Measurements from ENCODE around the gene CDKL2.

CDKL2 gene

GRCh38 chr4:75662626-75663025 is 32.3 kb upstream of the CDKL2 start:
- TF ChIP-seq CTCF (IDR thresholded peaks at IDR 0.05; ENCODE audit: low read depth, low read length, missing control alignments): no peak
- in situ Hi-C loops (cut with HindIII; ENCODE audit: low pct_ligation_motif_present, low sequenced_read_pairs): no loop called here
- Histone ChIP-seq H3K27me3 (replicated peaks) (no peaks in the 10 kb centered on the region), H3K4me3 (ENCODE audit: low read depth, low read length) (no peak overlapping the region), H3K27ac (no peak overlapping the region), H3K36me3 (replicated peaks) (peaks cover 7% of the 10 kb centered on the region)
- peak; percentile 16 for DNase-seq

GRCh38 chr4:75660491-75660890 is 30.2 kb upstream of the CDKL2 start:
- Histone ChIP-seq H3K4me3 (ENCODE audit: low read depth, low read length) (no peak overlapping the region), H3K27me3 (replicated peaks) (no peaks in the 10 kb centered on the region), H3K27ac (no peak overlapping the region), H3K36me3 (replicated peaks) (peaks cover 13% of the 10 kb centered on the region)
- in situ Hi-C loops (cut with HindIII; ENCODE audit: low pct_ligation_motif_present, low sequenced_read_pairs): no loop called here
- no peak for DNase-seq
- TF ChIP-seq CTCF (IDR thresholded peaks at IDR 0.05; ENCODE audit: low read depth, low read length, missing control alignments): no peak

GRCh38 chr4:75659512-75660031 is 29.2 kb upstream of the CDKL2 start:
- H3K27me3 ChIP-seq (replicated peaks): no peaks in the 10 kb centered on the region
- in situ Hi-C loops (cut with HindIII; ENCODE audit: low pct_ligation_motif_present, low sequenced_read_pairs): no loop called here
- H3K27ac ChIP-seq: no peak overlapping the region
- no peak overlapping the region for H3K4me3 ChIP-seq (ENCODE audit: low read depth, low read length)
- peaks cover 15% of the 10 kb centered on the region for H3K36me3 ChIP-seq (replicated peaks)
- TF ChIP-seq CTCF (IDR thresholded peaks at IDR 0.05; ENCODE audit: low read depth, low read length, missing control alignments): no peak
- DNase-seq: no peak

DNA sequence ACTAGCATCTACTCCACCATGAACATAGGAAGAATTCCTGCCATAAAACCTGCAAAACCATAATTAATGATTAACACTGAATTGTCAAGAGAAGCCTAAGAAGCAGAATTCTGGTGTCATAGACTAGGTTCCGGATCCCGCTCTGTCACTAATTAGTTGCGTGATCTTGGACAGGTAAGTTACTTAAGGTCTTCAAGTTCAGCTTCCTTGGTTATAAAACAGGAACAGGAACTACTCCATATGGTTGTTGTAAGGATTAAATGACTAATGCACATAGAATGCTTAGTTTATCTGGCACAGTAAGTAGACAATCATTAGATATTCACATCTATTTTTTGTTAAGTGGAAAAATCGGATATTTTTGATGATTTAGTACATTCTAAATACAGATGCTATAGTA is 28.5 kb upstream of the CDKL2 start:
- no peak overlapping the region for H3K27ac ChIP-seq
- peaks cover 18% of the 10 kb centered on the region for H3K36me3 ChIP-seq (replicated peaks)
- H3K27me3 ChIP-seq (replicated peaks): no peaks in the 10 kb centered on the region
- H3K4me3 ChIP-seq (ENCODE audit: low read depth, low read length): no peak overlapping the region
- TF ChIP-seq CTCF (IDR thresholded peaks at IDR 0.05; ENCODE audit: low read depth, low read length, missing control alignments): no peak
- no peak for DNase-seq
- in situ Hi-C loops (cut with HindIII; ENCODE audit: low pct_ligation_motif_present, low sequenced_read_pairs): no loop called here

DNA sequence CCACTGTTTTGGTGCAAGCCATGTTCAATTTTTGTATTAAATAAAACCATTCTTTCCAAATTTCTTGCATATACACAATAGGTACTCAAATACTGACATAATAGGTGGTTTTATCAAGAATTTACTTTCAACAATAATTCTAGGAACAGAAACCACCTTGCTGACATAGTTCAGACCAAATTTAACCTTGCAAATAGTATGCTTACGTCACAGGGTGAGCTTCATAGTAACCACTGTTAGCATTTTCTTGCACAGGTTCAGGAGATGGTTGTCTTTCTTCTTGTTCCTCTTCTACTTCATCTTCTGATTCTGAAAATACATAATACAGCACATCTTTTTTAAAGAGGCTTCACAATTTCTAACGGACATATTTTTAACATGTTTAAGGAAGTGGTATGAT is 25.2 kb upstream of the CDKL2 start:
- H3K4me3 ChIP-seq (ENCODE audit: low read depth, low read length): no peak overlapping the region
- no peaks in the 10 kb centered on the region for H3K27me3 ChIP-seq (replicated peaks)
- no peak for DNase-seq
- H3K27ac ChIP-seq: no peak overlapping the region
- TF ChIP-seq CTCF (IDR thresholded peaks at IDR 0.05; ENCODE audit: low read depth, low read length, missing control alignments): no peak
- in situ Hi-C loops (cut with HindIII; ENCODE audit: low pct_ligation_motif_present, low sequenced_read_pairs): no loop called here
- peaks cover 24% of the 10 kb centered on the region for H3K36me3 ChIP-seq (replicated peaks)

DNA sequence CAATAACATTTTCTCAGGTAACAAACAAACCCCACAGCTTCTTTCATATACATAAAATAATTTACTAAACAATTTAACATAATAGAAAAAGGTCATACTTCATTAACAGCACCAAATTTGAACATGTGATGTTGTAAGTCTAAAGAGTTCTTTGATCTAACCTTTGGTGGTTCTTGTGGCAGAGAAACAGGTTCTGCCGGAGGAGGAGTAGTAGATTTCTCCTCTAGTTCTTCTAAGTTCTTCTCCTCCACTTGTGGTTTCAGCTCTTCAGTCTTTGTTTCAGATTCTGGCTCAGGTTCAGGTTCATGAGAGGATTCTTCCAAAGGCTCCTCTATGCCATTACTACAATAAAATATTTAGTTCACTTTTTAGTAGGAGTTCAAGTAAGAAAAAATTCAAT is 24.6 kb upstream of the CDKL2 start:
- in situ Hi-C loops (cut with HindIII; ENCODE audit: low pct_ligation_motif_present, low sequenced_read_pairs): no loop called here
- Histone ChIP-seq H3K27me3 (replicated peaks) (no peaks in the 10 kb centered on the region), H3K27ac (no peak overlapping the region), H3K36me3 (replicated peaks) (peaks cover 24% of the 10 kb centered on the region), H3K4me3 (ENCODE audit: low read depth, low read length) (no peak overlapping the region)
- no peak for DNase-seq
- no peak for TF ChIP-seq CTCF (IDR thresholded peaks at IDR 0.05; ENCODE audit: low read depth, low read length, missing control alignments)
